GM19397 (cell line): ENCODE data around the gene BORCS6.

Experiments used
- ATAC-seq: cut with Tn5 transposase; IDR thresholded peaks from one replicate; pipeline ENCODE4 v1.9.1; 2021; ENCODE audit warnings: mild to moderate bottlenecking, moderate library complexity; ENCODE audit not compliant: unreplicated experiment

The BORCS6 gene

GRCh38 chr17:8155996-8156245 lies 34.1 kb downstream of the BORCS6 start:
- ATAC-seq, result no peak

GRCh38 chr17:8155231-8155995 lies 34.6 kb downstream of the BORCS6 start:
- ATAC-seq, result no peak

GRCh38 chr17:8154608-8155155 lies 35.3 kb downstream of the BORCS6 start:
- ATAC-seq, result no peak

- no peak for ATAC-seq
Measured at GRCh38 chr17:8153957-8154607, 35.9 kb downstream of the BORCS6 start.

GRCh38 chr17:8153525-8153956 lies 36.4 kb downstream of the BORCS6 start:
- ATAC-seq, result no peak

GRCh38 chr17:8153031-8153451 lies 36.9 kb downstream of the BORCS6 start:
- no peak for ATAC-seq

- ATAC-seq, result no peak
Measured at GRCh38 chr17:8152112-8152775, 37.7 kb downstream of the BORCS6 start, which contains the start of gene PER1. Gene PER1, minus strand, starts transcription at chr17:8152404. Its CDS starts 1,698 bp downstream, at chr17:8150706.

GRCh38 chr17:8151641-8152111 lies 38.3 kb downstream of the BORCS6 start:
- no peak for ATAC-seq

- peak; percentile 56 for ATAC-seq
Measured at GRCh38 chr17:8151120-8151640, 38.8 kb downstream of the BORCS6 start.

- no peak for ATAC-seq
Measured at GRCh38 chr17:8150194-8151119, 39.5 kb downstream of the BORCS6 start.

GRCh38 chr17:8149419-8150193 lies 40.4 kb downstream of the BORCS6 start:
- no peak for ATAC-seq

GRCh38 chr17:8148560-8148959 lies 41.4 kb downstream of the BORCS6 start:
- no peak for ATAC-seq

- no peak for ATAC-seq
Measured at GRCh38 chr17:8147805-8148404, 42.1 kb downstream of the BORCS6 start.

GRCh38 chr17:8147141-8147804 lies 42.7 kb downstream of the BORCS6 start:
- no peak for ATAC-seq

GRCh38 chr17:8146381-8147140 lies 43.4 kb downstream of the BORCS6 start:
- no peak for ATAC-seq

- ATAC-seq, result no peak
Measured at GRCh38 chr17:8145811-8146210, 44.2 kb downstream of the BORCS6 start.

- no peak for ATAC-seq
Measured at GRCh38 chr17:8144401-8145231, 45.4 kb downstream of the BORCS6 start.
